ENCODE measurements around the gene PIK3R1.

DNA sequence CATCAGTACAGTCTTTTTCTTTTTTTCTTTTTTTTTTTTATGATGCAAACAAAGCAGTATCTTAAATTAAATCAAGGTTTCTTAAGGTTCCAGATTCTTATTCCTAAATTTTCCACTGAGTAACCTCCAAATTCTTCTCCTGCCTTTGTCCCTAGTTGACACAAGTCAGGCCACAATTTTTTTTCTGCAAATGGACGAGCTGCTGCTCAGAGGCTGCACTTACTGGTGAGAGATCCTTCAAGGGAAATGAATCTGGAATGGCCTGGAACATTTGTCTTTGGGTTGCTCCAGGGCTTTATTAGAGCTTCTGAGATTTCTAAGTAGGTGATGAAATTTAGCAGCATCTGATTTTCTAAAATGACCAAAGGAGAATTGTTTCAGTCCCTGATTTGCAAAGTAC lies 39.3 kb downstream of the PIK3R1 start:
- TF ChIP-seq POLR2A (IDR thresholded peaks at IDR 0.05) (no peak), POLR2AphosphoS5 (IDR thresholded peaks at IDR 0.05) (no peak), EP300 (IDR thresholded peaks at IDR 0.05) (no peak)

All from stomach (tissue), 4 donors.